Retinal pigment epithelial cell (primary cell): ENCODE measurements around the gene NDUFA13.
A peak's percentile ranks its signal among the peaks of the same experiment; 100 is the strongest.

Experiments
- DNase-seq: peaks from one replicate; pipeline ENCODE4 v3.0.0-alpha.2; 2010; ENCODE audit warnings: low read depth
- H3K4me3 ChIP-seq: 2 replicates; pipeline ENCODE4 v1.5.1; 2011; ENCODE audit warnings: mild to moderate bottlenecking, low read length, control low read depth, moderate library complexity
- CTCF ChIP-seq: conservative IDR thresholded peaks from 2 replicates; pipeline ENCODE4 v1.5.1; 2011; ENCODE audit warnings: low read depth, low read length, control low read depth, inconsistent platforms

Gene NDUFA13

GRCh38 chr19:19517235-19517619 lies 1.2 kb downstream of the NDUFA13 start:
- H3K4me3 ChIP-seq: peak overlapping the region; percentile 77
- TF ChIP-seq CTCF: no peak

GRCh38 chr19:19520989-19521388 lies 5.0 kb downstream of the NDUFA13 start:
- DNase-seq: no peak
- H3K4me3 ChIP-seq: no peak overlapping the region
- TF ChIP-seq CTCF: no peak

More at GRCh38 chr19:19517235-19517619, 1.2 kb downstream of the NDUFA13 start:
- no peak for DNase-seq

GRCh38 chr19:19523177-19523576 lies 7.2 kb downstream of the NDUFA13 start:
- no peak for DNase-seq
- H3K4me3 ChIP-seq: no peak overlapping the region
- TF ChIP-seq CTCF: no peak

DNA sequence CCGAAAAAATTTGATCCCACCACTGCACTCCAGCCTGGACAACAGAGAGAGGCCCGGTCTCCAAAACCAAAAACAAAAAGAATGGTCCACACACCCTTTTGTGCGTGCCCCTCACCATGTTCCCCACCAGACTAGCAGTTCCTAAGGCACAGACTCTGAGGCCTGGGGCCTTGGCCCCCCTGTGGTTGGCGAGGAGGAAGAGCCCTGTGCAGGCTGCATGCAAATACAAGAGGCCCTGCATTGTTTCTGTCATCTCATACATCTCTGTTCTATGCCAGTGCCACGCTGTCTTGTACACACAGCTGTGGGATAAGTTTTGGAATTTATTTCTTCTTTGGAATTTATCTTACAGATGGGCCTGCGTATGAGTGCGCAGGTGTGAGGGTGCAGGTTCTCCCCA lies 8.0 kb downstream of the NDUFA13 start:
- no peak overlapping the region for H3K4me3 ChIP-seq
- no peak for DNase-seq

DNA sequence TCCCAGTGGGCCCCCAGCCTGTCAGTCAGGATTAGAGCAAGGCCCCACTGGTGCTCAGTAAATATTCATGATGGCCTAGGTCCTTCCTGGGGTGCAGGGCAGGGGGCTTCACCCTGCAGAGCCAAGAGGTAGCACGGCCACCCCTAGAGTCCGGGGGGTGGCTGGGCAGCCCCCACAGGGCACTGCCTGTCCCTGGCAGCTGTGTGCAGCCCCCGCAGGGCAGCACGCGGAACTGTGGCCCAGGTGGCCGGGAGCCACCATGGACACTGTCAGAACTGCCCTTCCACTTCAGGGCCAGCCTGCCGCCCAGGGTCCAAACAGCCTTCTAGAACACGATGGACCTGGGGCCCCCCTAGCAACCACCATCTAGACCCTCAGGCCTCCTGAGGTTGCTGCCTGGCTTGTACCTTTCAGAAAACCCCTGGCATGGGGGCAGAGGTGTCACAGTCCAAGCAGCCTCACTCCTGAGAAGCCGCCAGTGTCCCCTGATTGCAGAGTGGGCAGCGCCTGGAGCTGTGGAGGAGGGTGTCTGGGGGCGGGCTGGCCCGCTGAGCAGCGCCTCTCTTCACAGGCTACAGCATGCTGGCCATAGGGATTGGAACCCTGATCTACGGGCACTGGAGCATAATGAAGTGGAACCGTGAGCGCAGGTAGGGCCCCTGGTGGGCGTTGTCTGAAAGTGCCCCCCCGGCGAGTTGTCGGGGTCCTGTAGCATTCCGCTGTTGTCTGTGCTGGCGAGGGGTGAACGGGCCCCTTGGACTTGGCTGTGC lies 9.8 kb downstream of the NDUFA13 start:
- no peak overlapping the region for H3K4me3 ChIP-seq
- DNase-seq: no peak
- TF ChIP-seq CTCF: peak; percentile 7

More for the DNA sequence above, 8.0 kb downstream of the NDUFA13 start:
- no peak for TF ChIP-seq CTCF

DNA sequence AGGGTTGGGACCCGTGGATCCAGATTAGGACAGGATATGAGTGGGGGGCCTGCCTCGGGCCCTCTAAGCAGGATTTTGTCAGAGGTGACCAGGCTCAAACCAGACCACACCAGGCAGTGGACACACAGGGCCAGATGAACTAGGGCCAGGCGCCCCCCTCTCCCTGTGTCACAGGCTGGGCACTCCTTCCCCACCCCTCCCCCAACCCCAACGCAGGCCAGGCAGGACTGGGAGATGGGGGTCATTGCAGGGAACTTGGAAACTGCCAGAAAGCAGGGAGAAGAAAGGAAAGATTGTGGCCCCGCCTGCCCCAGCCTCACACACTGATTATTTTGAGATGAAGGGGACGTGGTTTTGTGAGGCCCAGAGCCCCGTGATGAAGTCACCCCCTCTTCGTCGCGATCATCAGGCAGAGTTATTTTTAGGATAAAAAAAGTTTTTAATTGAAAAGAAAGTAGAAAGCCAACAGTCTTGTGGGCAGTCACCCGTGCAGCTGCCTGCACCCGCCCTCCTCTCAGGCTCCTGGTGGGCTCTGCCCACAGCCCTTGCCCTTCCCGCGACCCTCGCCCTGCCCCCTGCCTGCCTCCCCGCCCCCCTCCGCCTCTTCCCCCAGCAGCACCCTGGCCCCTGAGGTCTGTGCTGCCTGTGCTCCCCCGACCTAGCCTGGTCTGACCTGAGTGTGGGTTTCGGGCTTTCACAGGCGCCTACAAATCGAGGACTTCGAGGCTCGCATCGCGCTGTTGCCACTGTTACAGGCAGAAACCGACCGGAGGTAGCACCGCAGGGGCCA lies 10.8 kb downstream of the NDUFA13 start:
- TF ChIP-seq CTCF: no peak
- H3K4me3 ChIP-seq: no peak overlapping the region
- DNase-seq: no peak

DNA sequence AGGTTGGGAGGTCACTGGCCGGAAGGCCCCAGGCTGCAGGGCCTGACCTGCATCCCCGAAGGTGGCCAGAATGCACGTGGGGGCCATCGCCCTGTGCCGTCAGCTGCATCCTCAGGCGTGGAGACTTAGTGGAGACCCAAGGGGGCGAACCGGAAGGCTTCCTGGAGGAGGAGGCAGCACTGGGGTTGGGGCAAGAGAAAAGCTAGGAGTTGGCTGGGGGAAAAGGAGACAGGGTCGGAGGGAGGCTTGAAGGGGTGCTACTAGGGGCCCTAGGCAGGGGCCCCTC lies 11.3 kb downstream of the NDUFA13 start:
- no peak overlapping the region for H3K4me3 ChIP-seq
- no peak for TF ChIP-seq CTCF
- no peak for DNase-seq
